Measurements from ENCODE around the gene ZNF296. TPM values are rescaled to one million over a fixed set of nuclear protein-coding genes. Genes with fewer than 3 reads are reported as not detected.

Gene ZNF296
- total and polyA plus RNA-seq, 2 experiments from 2014 or later = 1.2 TPM; not detected in 1

DNA sequence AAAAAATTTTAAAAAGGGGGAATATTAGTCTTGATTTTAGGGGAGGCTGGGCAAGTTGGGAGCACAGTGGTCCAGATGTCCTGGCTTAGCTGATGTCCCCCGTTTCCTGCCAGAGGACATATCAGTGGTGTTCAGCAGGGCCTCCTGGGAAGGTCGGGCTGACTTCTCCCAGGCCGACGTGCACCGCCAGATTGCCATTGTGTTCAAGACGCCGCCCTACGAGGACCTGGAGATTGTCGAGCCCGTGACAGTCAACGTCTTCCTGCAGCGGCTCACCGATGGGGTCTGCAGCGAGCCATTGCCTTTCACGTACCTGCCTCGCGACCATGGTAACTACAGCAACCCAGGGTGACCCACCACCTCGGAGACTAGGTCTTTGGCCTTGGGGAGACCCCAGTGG is 43.9 kb downstream of the ZNF296 start:
- Histone ChIP-seq H2AFZ (no peak overlapping the region), H3K4me3 (no peak overlapping the region), H3K79me2 (no peaks in the 10 kb centered on the region), H3K4me1 (ENCODE audit: insufficient read depth) (no peaks in the 10 kb centered on the region), H3K4me2 (no peak overlapping the region), H3K9me3 (ENCODE audit: low read depth) (no peaks in the 10 kb centered on the region), H3K36me3 (replicated peaks; ENCODE audit: insufficient read depth, low read depth) (no peaks in the 10 kb centered on the region), H3K9me2 (replicated peaks; ENCODE audit: insufficient read depth) (no peaks in the 10 kb centered on the region), H3K27ac (no peak overlapping the region), H4K20me1 (ENCODE audit: insufficient read depth, poor library complexity, severe bottlenecking) (no peaks in the 10 kb centered on the region), H3K27me3 (no peaks in the 10 kb centered on the region)
- WGBS (ENCODE audit: low lambda C conversion rate, missing lambda C conversion rate) = 84% methylated on average over 18 of the region's 18 CpGs
- TF ChIP-seq EZH2phosphoT487 (IDR thresholded peaks at IDR 0.05; ENCODE audit: low read depth, severe bottlenecking, unreplicated experiment) = no peak
- TF ChIP-seq, protein P1, sequence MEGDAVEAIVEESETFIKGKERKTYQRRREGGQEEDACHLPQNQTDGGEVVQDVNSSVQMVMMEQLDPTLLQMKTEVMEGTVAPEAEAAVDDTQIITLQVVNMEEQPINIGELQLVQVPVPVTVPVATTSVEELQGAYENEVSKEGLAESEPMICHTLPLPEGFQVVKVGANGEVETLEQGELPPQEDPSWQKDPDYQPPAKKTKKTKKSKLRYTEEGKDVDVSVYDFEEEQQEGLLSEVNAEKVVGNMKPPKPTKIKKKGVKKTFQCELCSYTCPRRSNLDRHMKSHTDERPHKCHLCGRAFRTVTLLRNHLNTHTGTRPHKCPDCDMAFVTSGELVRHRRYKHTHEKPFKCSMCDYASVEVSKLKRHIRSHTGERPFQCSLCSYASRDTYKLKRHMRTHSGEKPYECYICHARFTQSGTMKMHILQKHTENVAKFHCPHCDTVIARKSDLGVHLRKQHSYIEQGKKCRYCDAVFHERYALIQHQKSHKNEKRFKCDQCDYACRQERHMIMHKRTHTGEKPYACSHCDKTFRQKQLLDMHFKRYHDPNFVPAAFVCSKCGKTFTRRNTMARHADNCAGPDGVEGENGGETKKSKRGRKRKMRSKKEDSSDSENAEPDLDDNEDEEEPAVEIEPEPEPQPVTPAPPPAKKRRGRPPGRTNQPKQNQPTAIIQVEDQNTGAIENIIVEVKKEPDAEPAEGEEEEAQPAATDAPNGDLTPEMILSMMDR (IDR thresholded peaks at IDR 0.05; ENCODE audit: poor library complexity) = no peak
- TF ChIP-seq EZH2 (IDR thresholded peaks at IDR 0.05; ENCODE audit: borderline replicate concordance) = no peak
- DNase-seq (ENCODE audit: low spot score) = no peak

DNA sequence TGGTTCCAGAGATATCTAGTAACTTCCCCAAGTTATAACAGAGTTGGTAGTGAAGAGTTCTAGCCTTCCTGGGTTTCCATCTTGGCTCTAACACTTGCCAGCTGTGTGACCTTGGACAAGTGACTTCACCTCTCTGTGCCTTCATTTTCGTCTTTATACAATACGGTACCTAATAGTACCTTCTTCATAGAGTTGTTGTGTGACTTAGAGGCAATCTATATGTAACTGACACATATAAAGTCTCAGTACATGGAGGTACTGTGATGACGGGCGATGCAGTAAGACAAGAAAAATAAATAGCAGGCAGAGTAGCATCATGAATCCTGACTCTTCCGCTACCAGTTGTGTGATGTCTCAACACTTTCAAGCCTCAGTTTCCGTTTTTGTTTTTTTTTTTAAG is 45.5 kb downstream of the ZNF296 start:
- Histone ChIP-seq H3K27ac (no peak overlapping the region), H3K9me2 (replicated peaks; ENCODE audit: insufficient read depth) (no peaks in the 10 kb centered on the region), H3K4me1 (ENCODE audit: insufficient read depth) (no peaks in the 10 kb centered on the region), H3K27me3 (no peaks in the 10 kb centered on the region), H4K20me1 (ENCODE audit: insufficient read depth, poor library complexity, severe bottlenecking) (no peaks in the 10 kb centered on the region), H3K4me3 (no peak overlapping the region), H3K79me2 (no peaks in the 10 kb centered on the region), H3K9me3 (ENCODE audit: low read depth) (no peaks in the 10 kb centered on the region), H3K36me3 (replicated peaks; ENCODE audit: insufficient read depth, low read depth) (no peaks in the 10 kb centered on the region), H3K4me2 (no peak overlapping the region), H2AFZ (no peak overlapping the region)
- 95% methylated on average over 6 of the region's 6 CpGs for whole genome bisulfite sequencing (ENCODE audit: low lambda C conversion rate, missing lambda C conversion rate)
- DNase-seq (ENCODE audit: low spot score) = no peak
- TF ChIP-seq EZH2phosphoT487 (IDR thresholded peaks at IDR 0.05; ENCODE audit: low read depth, severe bottlenecking, unreplicated experiment) (no peak), EZH2 (IDR thresholded peaks at IDR 0.05; ENCODE audit: borderline replicate concordance) (no peak)
- TF ChIP-seq, protein P1 (IDR thresholded peaks at IDR 0.05; ENCODE audit: poor library complexity) = no peak

DNA sequence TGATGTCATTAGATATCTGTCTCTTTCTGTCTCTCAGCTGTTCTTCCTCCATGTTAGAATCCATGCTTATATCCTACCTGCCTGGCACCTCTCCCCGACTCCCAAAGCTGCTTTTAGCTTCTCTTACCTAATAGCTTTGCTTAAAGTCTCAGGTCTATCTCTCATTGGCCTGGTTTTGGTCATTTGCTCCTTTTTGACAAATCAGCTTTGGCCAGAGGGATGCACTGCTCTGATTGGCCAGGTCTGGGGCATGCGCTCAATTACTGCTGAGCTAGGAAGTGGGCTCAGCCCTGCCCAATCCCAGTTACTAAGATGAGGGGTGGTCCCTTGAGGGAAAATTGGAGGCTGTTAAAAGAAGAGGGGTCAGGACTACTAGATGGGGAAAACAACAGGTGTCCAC is 48.9 kb downstream of the ZNF296 start:
- Histone ChIP-seq H2AFZ (no peak overlapping the region), H3K36me3 (replicated peaks; ENCODE audit: insufficient read depth, low read depth) (no peaks in the 10 kb centered on the region), H3K27me3 (no peaks in the 10 kb centered on the region), H3K4me1 (ENCODE audit: insufficient read depth) (no peaks in the 10 kb centered on the region), H3K79me2 (no peaks in the 10 kb centered on the region), H3K4me3 (no peak overlapping the region), H3K9me2 (replicated peaks; ENCODE audit: insufficient read depth) (no peaks in the 10 kb centered on the region), H3K4me2 (no peak overlapping the region), H3K27ac (no peak overlapping the region), H4K20me1 (ENCODE audit: insufficient read depth, poor library complexity, severe bottlenecking) (no peaks in the 10 kb centered on the region), H3K9me3 (ENCODE audit: low read depth) (no peaks in the 10 kb centered on the region)
- DNase-seq (ENCODE audit: low spot score) = no peak
- WGBS (ENCODE audit: low lambda C conversion rate, missing lambda C conversion rate) = 98% methylated on average over 2 of the region's 2 CpGs
- TF ChIP-seq, protein P1 (IDR thresholded peaks at IDR 0.05; ENCODE audit: poor library complexity) = no peak
- TF ChIP-seq EZH2 (IDR thresholded peaks at IDR 0.05; ENCODE audit: borderline replicate concordance) (no peak), EZH2phosphoT487 (IDR thresholded peaks at IDR 0.05; ENCODE audit: low read depth, severe bottlenecking, unreplicated experiment) (no peak)

DNA sequence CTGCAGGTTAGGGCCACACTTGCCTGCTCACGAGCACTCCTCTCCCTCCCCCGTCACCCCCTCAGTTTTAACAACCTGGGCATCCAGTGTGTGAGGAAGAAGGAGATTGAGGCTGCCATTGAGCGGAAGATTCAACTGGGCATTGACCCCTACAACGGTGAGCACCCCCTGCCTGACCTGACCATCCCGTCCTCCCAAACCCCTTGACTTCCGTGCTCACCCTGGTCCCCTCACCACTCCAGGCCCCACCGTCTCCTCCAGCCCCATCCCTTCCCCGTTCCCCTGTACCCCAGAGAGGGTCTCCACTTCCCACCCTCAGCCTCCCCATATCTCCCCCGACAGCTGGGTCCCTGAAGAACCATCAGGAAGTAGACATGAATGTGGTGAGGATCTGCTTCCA is 51.0 kb downstream of the ZNF296 start:
- no peaks in the 10 kb centered on the region for H3K9me2 ChIP-seq (replicated peaks; ENCODE audit: insufficient read depth)
- H3K4me1 ChIP-seq (ENCODE audit: insufficient read depth) = no peaks in the 10 kb centered on the region
- no peak overlapping the region for H2AFZ ChIP-seq
- H3K79me2 ChIP-seq = no peaks in the 10 kb centered on the region
- no peaks in the 10 kb centered on the region for H4K20me1 ChIP-seq (ENCODE audit: insufficient read depth, poor library complexity, severe bottlenecking)
- no peak for DNase-seq (ENCODE audit: low spot score)
- H3K4me3 ChIP-seq = no peak overlapping the region
- no peaks in the 10 kb centered on the region for H3K9me3 ChIP-seq (ENCODE audit: low read depth)
- TF ChIP-seq EZH2phosphoT487 (IDR thresholded peaks at IDR 0.05; ENCODE audit: low read depth, severe bottlenecking, unreplicated experiment) = no peak
- no peak for TF ChIP-seq EZH2 (IDR thresholded peaks at IDR 0.05; ENCODE audit: borderline replicate concordance)
- H3K27ac ChIP-seq = no peak overlapping the region
- 96% methylated on average over 7 of the region's 9 CpGs for WGBS (ENCODE audit: low lambda C conversion rate, missing lambda C conversion rate)
- H3K27me3 ChIP-seq = no peaks in the 10 kb centered on the region
- H3K4me2 ChIP-seq = no peak overlapping the region
- no peaks in the 10 kb centered on the region for H3K36me3 ChIP-seq (replicated peaks; ENCODE audit: insufficient read depth, low read depth)
